ENCODE results near the gene CARD16.

DNA sequence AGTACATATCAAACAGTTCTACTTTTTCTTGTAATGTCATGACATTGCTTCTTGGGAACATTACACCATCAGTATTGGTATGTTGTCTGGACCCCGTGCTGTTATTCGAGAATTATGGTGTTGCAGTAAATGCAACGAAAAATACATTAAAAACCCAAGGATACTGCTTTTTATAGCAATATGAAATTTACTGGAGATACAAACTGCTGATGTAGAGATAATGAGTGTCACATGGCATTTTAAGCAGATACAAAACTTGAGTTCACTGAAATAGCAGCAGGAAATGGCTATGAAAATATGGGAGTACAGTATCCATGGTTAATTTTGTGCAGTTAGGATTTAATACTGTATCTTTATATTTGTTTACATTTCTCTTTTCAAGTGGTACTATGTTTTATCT, 7.4 kb upstream of the CARD16 start:
- TF ChIP-seq POLR2A (IDR thresholded peaks at IDR 0.05; ENCODE audit: low read length), result no peak
- TF ChIP-seq GATA1 (IDR thresholded peaks at IDR 0.05; ENCODE audit: low read depth, low read length), result no peak

Data from erythroblast (primary cell).